H1 (cell line): ENCODE data around the gene PLEKHG5. TPM values are rescaled to one million over a fixed set of nuclear protein-coding genes. Genes with fewer than 3 reads are reported as not detected.
A peak's percentile ranks its signal among the peaks of the same experiment; 100 is the strongest.

ENCODE experiments used
- CTCF ChIA-PET: fragments of 300-600 bp; sonication (Branson Sonifier 250); formaldehyde crosslinking; loops from one replicate; lab custom pipeline; 2021; ENCODE audit not compliant: partially characterized antibody; lab: Charles Lee
- POLR2A ChIA-PET: fragments of 300-600 bp; sonication (Branson Sonifier 250); formaldehyde crosslinking; loops from one replicate; lab custom pipeline; 2021; ENCODE audit warnings: inconsistent platforms; ENCODE audit not compliant: partially characterized antibody; lab: Charles Lee
- DNase-seq, 2 experiments: peaks; one replicate each; pipeline versions ENCODE4 v3.0.0 to v3.0.0-alpha.2; 2010 to 2022; ENCODE audit warnings: low spot score in 2 of 2, low read depth in 1 of 2, mixed read lengths in 1 of 2
- FAIRE-seq: peaks from 2 replicates; lab custom pipeline; 2011; peaks lifted over from hg19 to GRCh38; lab: Jason Lieb, UNC
- H2AFZ ChIP-seq: 2 replicates; pipeline ENCODE4 v1.8.1; 2012; ENCODE audit warnings: low read length, inconsistent platforms
- H2AK5ac ChIP-seq: 2 replicates; pipeline ENCODE4 v1.6.1; 2013; ENCODE audit warnings: low read depth, low read length
- H2BK120ac ChIP-seq: replicated peaks from 2 replicates; pipeline ENCODE3; 2013; ENCODE audit warnings: low read depth, low read length, inconsistent platforms
- H2BK12ac ChIP-seq: 2 replicates; pipeline ENCODE4 v1.6.1; 2013; ENCODE audit warnings: low read depth, low read length
- H2BK15ac ChIP-seq: 2 replicates; pipeline ENCODE4 v1.6.1; 2013; ENCODE audit warnings: low read length
- H2BK20ac ChIP-seq: 2 replicates; pipeline ENCODE4 v1.6.1; 2013; ENCODE audit warnings: low read length
- H2BK5ac ChIP-seq: 2 replicates; pipeline ENCODE4 v1.6.1; 2013; ENCODE audit warnings: low read depth, low read length
- H3K14ac ChIP-seq: 2 replicates; pipeline ENCODE4 v1.6.1; 2013; ENCODE audit warnings: inconsistent platforms; ENCODE audit not compliant: insufficient read length
- H3K18ac ChIP-seq: 2 replicates; pipeline ENCODE4 v1.6.1; 2013; ENCODE audit warnings: low read length; ENCODE audit errors: extremely low read depth
- H3K23ac ChIP-seq: 2 replicates; pipeline ENCODE4 v1.6.1; 2013; ENCODE audit warnings: inconsistent platforms; ENCODE audit not compliant: insufficient read length
- H3K23me2 ChIP-seq: 2 replicates; pipeline ENCODE4 v1.6.1; 2013; ENCODE audit warnings: low read depth, low read length
- H3K27ac ChIP-seq: 2 replicates; pipeline ENCODE4 v1.6.1; 2011; ENCODE audit warnings: low read depth, low read length, inconsistent platforms
- H3K27me3 ChIP-seq, 4 experiments: replicated peaks in 1 of 4; 1 replicate in 1 of 4; 2 replicates in 3 of 4; pipeline versions ENCODE4 v1.6.1 to v1.8.1; 2011 to 2013; ENCODE audit warnings: low read length in 3 of 4, mild to moderate bottlenecking in 3 of 4, inconsistent platforms in 2 of 4, mixed read lengths in 2 of 4, moderate library complexity in 1 of 4; ENCODE audit not compliant: control insufficient read depth in 3 of 4, insufficient read depth in 3 of 4; ENCODE audit errors: extremely low read depth in 1 of 4
- H3K36me3 ChIP-seq, 4 experiments: 2 replicates each; pipeline versions ENCODE4 v1.6.1 to v1.8.1; 2011 to 2013; ENCODE audit warnings: mild to moderate bottlenecking in 4 of 4, low read length in 3 of 4, moderate library complexity in 2 of 4, control low read depth in 1 of 4, inconsistent platforms in 1 of 4; ENCODE audit not compliant: insufficient read depth in 4 of 4, control insufficient read depth in 2 of 4
- H3K4ac ChIP-seq: replicated peaks from 2 replicates; pipeline ENCODE3; 2013; ENCODE audit warnings: low read length, low read depth, mixed read lengths, inconsistent platforms; ENCODE audit not compliant: insufficient read length
- H3K4me1 ChIP-seq, 4 experiments: replicated peaks in 1 of 4; 1 replicate in 1 of 4; 2 replicates in 3 of 4; pipeline versions ENCODE4 v1.6.1 to v1.8.1; 2011 to 2013; ENCODE audit warnings: low read length in 3 of 4, inconsistent platforms in 2 of 4, mixed read lengths in 1 of 4; ENCODE audit not compliant: insufficient read depth in 4 of 4, control insufficient read depth in 3 of 4
- H3K4me2 ChIP-seq, 2 experiments: 2 replicates each; pipeline versions ENCODE4 v1.6.1 to v1.8.1; 2011 to 2013; ENCODE audit warnings: low read depth in 2 of 2, low read length in 2 of 2, control low read depth in 1 of 2, inconsistent platforms in 1 of 2, mild to moderate bottlenecking in 1 of 2; ENCODE audit not compliant: insufficient read depth in 1 of 2
- H3K4me3 ChIP-seq, 4 experiments: fragments of 200-600, 300-600 bp in 1 of 4; sonication (generic), shearing (Covaris generic), sonication (Bioruptor Twin) in 1 of 4; 2 replicates each; pipeline versions ENCODE4 v1.5.1 to v1.8.1; 2011 to 2016; ENCODE audit warnings: low read length in 4 of 4, low read depth in 3 of 4, control low read depth in 2 of 4, inconsistent platforms in 2 of 4, mild to moderate bottlenecking in 2 of 4, mixed read lengths in 1 of 4, moderate library complexity in 1 of 4; ENCODE audit not compliant: insufficient read depth in 2 of 4; ENCODE audit errors: extremely low read depth in 1 of 4
- H3K56ac ChIP-seq: replicated peaks from 2 replicates; pipeline ENCODE3; 2013; ENCODE audit warnings: low read depth, mild to moderate bottlenecking, mixed read lengths, low read length, inconsistent platforms; ENCODE audit not compliant: insufficient read length
- H3K79me1 ChIP-seq: 2 replicates; pipeline ENCODE4 v1.6.1; 2013; ENCODE audit warnings: low read depth, low read length, control low read depth
- H3K79me2 ChIP-seq, 2 experiments: 2 replicates each; pipeline versions ENCODE4 v1.6.1 to v1.8.1; 2012 to 2013; ENCODE audit warnings: low read length in 2 of 2, mild to moderate bottlenecking in 2 of 2, inconsistent platforms in 1 of 2; ENCODE audit not compliant: insufficient read depth in 2 of 2, control insufficient read depth in 1 of 2
- H3K9ac ChIP-seq, 4 experiments: replicated peaks in 1 of 4; 1 replicate in 1 of 4; 2 replicates in 3 of 4; pipeline versions ENCODE4 v1.6.1 to v1.8.1; 2011 to 2013; ENCODE audit warnings: low read depth in 3 of 4, low read length in 3 of 4, control low read depth in 2 of 4, mild to moderate bottlenecking in 2 of 4, moderate library complexity in 2 of 4, inconsistent platforms in 1 of 4; ENCODE audit errors: extremely low read depth in 1 of 4
- H3K9me3 ChIP-seq, 2 experiments: 2 replicates each; pipeline versions ENCODE4 v1.6.1 to v1.8.1; 2012 to 2013; ENCODE audit warnings: mild to moderate bottlenecking in 2 of 2, moderate library complexity in 2 of 2, control low read depth in 1 of 2, inconsistent platforms in 1 of 2, low read depth in 1 of 2, low read length in 1 of 2, mixed read lengths in 1 of 2; ENCODE audit not compliant: insufficient read depth in 2 of 2
- H4K20me1 ChIP-seq, 2 experiments: replicated peaks in 1 of 2; 2 replicates each; pipeline versions ENCODE3 to v1.8.1; 2011 to 2013; ENCODE audit warnings: inconsistent platforms in 2 of 2, low read length in 2 of 2, mild to moderate bottlenecking in 1 of 2; ENCODE audit not compliant: insufficient read depth in 2 of 2, control insufficient read depth in 1 of 2
- H4K5ac ChIP-seq: 2 replicates; pipeline ENCODE4 v1.6.1; 2013; ENCODE audit warnings: low read length, low read depth, mixed read lengths, inconsistent platforms; ENCODE audit not compliant: insufficient read length
- H4K8ac ChIP-seq: 2 replicates; pipeline ENCODE4 v1.8.0; 2013; ENCODE audit warnings: mild to moderate bottlenecking, moderate library complexity, low read length, inconsistent platforms; ENCODE audit not compliant: insufficient read depth; ENCODE audit errors: extremely low read depth
- H4K91ac ChIP-seq: replicated peaks from 2 replicates; pipeline ENCODE3; 2013; ENCODE audit warnings: low read length, mixed read lengths, inconsistent platforms; ENCODE audit not compliant: insufficient read length
- BCL11A ChIP-seq, 2 experiments: IDR thresholded peaks; one replicate each; pipeline ENCODE4 v1.6.1; 2011; ENCODE audit warnings: low read depth in 2 of 2, low read length in 2 of 2, mild to moderate bottlenecking in 2 of 2
- BRCA1 ChIP-seq: IDR thresholded peaks from 2 replicates; pipeline ENCODE4 v1.6.1; 2012; ENCODE audit warnings: low read depth, low read length, improper control_type of control experiment
- CBX5 ChIP-seq: fragments of 300-800, 300-1000 bp; sonication (generic); IDR thresholded peaks from 2 replicates; pipeline ENCODE4 v1.7.1; 2016; ENCODE audit warnings: antibody characterized with exemption, low read length, low read depth
- JUND ChIP-seq: IDR thresholded peaks from 2 replicates; pipeline ENCODE4 v1.6.1; 2011; ENCODE audit warnings: mild to moderate bottlenecking, improper control_type of control experiment, low read length
- SIX5 ChIP-seq: IDR thresholded peaks from 2 replicates; pipeline ENCODE4 v1.6.1; 2011; ENCODE audit warnings: mild to moderate bottlenecking, low read depth, low read length
- SP2 ChIP-seq: IDR thresholded peaks from 2 replicates; pipeline ENCODE4 v1.6.1; 2012; ENCODE audit warnings: mild to moderate bottlenecking, low read length, inconsistent platforms
- SRF ChIP-seq: IDR thresholded peaks from 2 replicates; pipeline ENCODE4 v1.6.1; 2011; ENCODE audit warnings: mild to moderate bottlenecking, low read depth, low read length, moderate library complexity
- TCF12 ChIP-seq: IDR thresholded peaks from 2 replicates; pipeline ENCODE4 v1.6.1; 2011; ENCODE audit warnings: low read depth, mild to moderate bottlenecking, low read length
- WGBS, 2 experiments: shearing (Covaris generic) in 1 of 2; methylation state at CpG; one replicate each; pipeline versions ENCODE4 v1.1.6 to v1.1.7; 2013 to 2015; ENCODE audit warnings: low lambda C conversion rate in 2 of 2, mixed read lengths in 2 of 2, inconsistent platforms in 1 of 2, low coverage in 1 of 2, missing lambda C conversion rate in 1 of 2; ENCODE audit not compliant: insufficient replicate concordance in 2 of 2, insufficient coverage in 1 of 2, insufficient read length in 1 of 2; ENCODE audit errors: extremely low coverage in 1 of 2, missing lambda C conversion rate in 1 of 2; 5-methylcytosine and 5-hydroxymethylcytosine counted together
- polyA plus RNA-seq, 7 experiments: library from polyadenylated mRNA; depleted of rRNA in 3 of 7; stranded (reverse) in 5 of 7; unstranded in 2 of 7; fragments of >200 nt in 5 of 7; fragments of 200-250 nt in 2 of 7; gene quantifications; 1 replicate in 5 of 7; 2 replicates in 1 of 7; 4 replicates in 1 of 7; pipeline versions ENCODE4 v1.2.1 to v1.2.3, GENCODE V29; 2011 to 2013; ENCODE audit warnings: missing spikeins in 2 of 7, mixed read lengths in 2 of 7
- total RNA-seq: library from RNA; stranded (reverse); fragmentation: NEBNext Ultra II Directional; extraction: Animal tissue kit (Norgen Biotek cat#: 25700); gene quantifications from 2 replicates; pipeline ENCODE4 v1.2.1, GENCODE V29; 2021
- TF ChIP-seq, protein P1 (sequence below), 3 experiments: IDR thresholded peaks; 1 replicate in 2 of 3; 2 replicates in 1 of 3; pipeline versions ENCODE4 v1.5.1 to v1.6.1; 2011; ENCODE audit warnings: low read length in 3 of 3, mild to moderate bottlenecking in 3 of 3, inconsistent platforms in 2 of 3, low read depth in 1 of 3, moderate library complexity in 1 of 3; ENCODE audit not compliant: insufficient read depth in 1 of 3; ENCODE audit errors: control extremely low read depth in 1 of 3
- TF ChIP-seq, protein P2 (sequence below): IDR thresholded peaks from 2 replicates; pipeline ENCODE4 v1.6.1; 2012; ENCODE audit warnings: low read length, inconsistent platforms

Gene PLEKHG5
- total and polyA plus RNA-seq, 2 of the 8 experiments (the other 6 are each of a cell fraction or from before 2014, with no cell fraction given) = 10.4 to 13.8 TPM

DNA sequence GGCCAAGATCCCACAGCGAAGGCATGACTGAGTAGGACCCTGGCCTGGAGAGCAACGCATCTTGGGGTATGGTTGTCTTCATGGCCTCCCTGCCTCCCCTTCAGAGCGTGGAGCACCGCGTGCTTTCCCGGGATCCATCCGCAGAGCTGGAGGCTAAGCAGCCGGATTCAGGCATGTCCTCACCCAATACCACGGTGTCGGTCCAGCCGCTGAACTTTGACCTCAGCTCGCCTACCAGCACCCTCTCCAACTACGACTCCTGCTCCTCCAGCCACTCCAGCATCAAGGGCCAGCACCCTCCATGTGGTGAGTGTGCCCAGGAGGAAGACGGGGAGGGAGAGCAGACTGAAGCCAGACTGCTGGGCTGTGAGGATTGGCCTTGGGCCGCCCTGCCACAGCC, 47.1 kb downstream of the PLEKHG5 start:
- H3K36me3 ChIP-seq = no peaks in the 10 kb centered on the region
- peaks cover 3 to 26% (median 15%) of the 10 kb centered on the region in 4 experiments for H3K4me1 ChIP-seq
- H3K27me3 ChIP-seq = peaks cover 0 to 19% (median 12%) of the 10 kb centered on the region in 4 experiments; a peak in 5 of 7 replicates
- H3K79me1 ChIP-seq = no peaks in the 10 kb centered on the region
- no peak overlapping the region for H2BK20ac ChIP-seq
- H4K5ac ChIP-seq = no peak overlapping the region
- H3K27ac ChIP-seq = no peak overlapping the region
- DNase-seq = no peak
- ChIA-PET CTCF (interaction anchor here (0.6 to 18.8 kb wide), 10 partner anchors 12 to 356 kb away, joined by 3 to 321 read pairs (median 4); partner anchors contain the start of genes HES2 and PLEKHG5), POLR2A (interaction anchor here (1.3 kb wide), 1 partner anchor 16 kb away, joined by 3 read pairs; no protein-coding TSS in a partner anchor)
- peak overlapping the region; percentile 90; the same call in 1 of the 2 replicates for H2BK12ac ChIP-seq
- WGBS, 2 experiments = 95% methylated on average over 10 of the region's 15 CpGs; no CpG with 5 or more reads in 1 of the 2 experiments
- no peak overlapping the region for H2BK5ac ChIP-seq
- H3K9me3 ChIP-seq = no peaks in the 10 kb centered on the region
- H3K56ac ChIP-seq = no peak overlapping the region
- no peak overlapping the region for H2AFZ ChIP-seq
- peak overlapping the region; percentile 68; the same call in 1 of the 2 replicates for H2AK5ac ChIP-seq
- H3K4me3 ChIP-seq = no peak overlapping the region
- H4K91ac ChIP-seq = no peak overlapping the region
- no peak overlapping the region for H3K23ac ChIP-seq
- no peak overlapping the region for H3K14ac ChIP-seq
- H2BK120ac ChIP-seq = no peak overlapping the region
- no peak overlapping the region for H4K8ac ChIP-seq
- H3K18ac ChIP-seq = no peak overlapping the region
- H4K20me1 ChIP-seq = peaks cover 0 to 4% of the 10 kb centered on the region in 2 experiments
- H2BK15ac ChIP-seq = no peak overlapping the region; the same call in 1 of the 2 replicates
- no peaks in the 10 kb centered on the region for H3K79me2 ChIP-seq
- H3K23me2 ChIP-seq = peaks cover 13% of the 10 kb centered on the region; the same call in 1 of the 2 replicates
- FAIRE-seq = no peak
- H3K4me2 ChIP-seq = no peak overlapping the region
- H3K4ac ChIP-seq = no peak overlapping the region
- H3K9ac ChIP-seq = no peak overlapping the region
- TF ChIP-seq TCF12 (no peak), CBX5 (no peak), BCL11A (IDR thresholded peaks at IDR 0.05; ENCODE audit: low read depth in 2 of 2, low read length in 2 of 2) (no peak), SP2 (no peak), SIX5 (no peak), SRF (no peak), BRCA1 (no peak), JUND (no peak)
- TF ChIP-seq, protein P1, sequence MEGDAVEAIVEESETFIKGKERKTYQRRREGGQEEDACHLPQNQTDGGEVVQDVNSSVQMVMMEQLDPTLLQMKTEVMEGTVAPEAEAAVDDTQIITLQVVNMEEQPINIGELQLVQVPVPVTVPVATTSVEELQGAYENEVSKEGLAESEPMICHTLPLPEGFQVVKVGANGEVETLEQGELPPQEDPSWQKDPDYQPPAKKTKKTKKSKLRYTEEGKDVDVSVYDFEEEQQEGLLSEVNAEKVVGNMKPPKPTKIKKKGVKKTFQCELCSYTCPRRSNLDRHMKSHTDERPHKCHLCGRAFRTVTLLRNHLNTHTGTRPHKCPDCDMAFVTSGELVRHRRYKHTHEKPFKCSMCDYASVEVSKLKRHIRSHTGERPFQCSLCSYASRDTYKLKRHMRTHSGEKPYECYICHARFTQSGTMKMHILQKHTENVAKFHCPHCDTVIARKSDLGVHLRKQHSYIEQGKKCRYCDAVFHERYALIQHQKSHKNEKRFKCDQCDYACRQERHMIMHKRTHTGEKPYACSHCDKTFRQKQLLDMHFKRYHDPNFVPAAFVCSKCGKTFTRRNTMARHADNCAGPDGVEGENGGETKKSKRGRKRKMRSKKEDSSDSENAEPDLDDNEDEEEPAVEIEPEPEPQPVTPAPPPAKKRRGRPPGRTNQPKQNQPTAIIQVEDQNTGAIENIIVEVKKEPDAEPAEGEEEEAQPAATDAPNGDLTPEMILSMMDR (IDR thresholded peaks at IDR 0.05; ENCODE audit: control extremely low read depth in 1 of 3, insufficient read depth in 1 of 3, low read depth in 1 of 3, low read length in 3 of 3) = no peak
- TF ChIP-seq, protein P2, sequence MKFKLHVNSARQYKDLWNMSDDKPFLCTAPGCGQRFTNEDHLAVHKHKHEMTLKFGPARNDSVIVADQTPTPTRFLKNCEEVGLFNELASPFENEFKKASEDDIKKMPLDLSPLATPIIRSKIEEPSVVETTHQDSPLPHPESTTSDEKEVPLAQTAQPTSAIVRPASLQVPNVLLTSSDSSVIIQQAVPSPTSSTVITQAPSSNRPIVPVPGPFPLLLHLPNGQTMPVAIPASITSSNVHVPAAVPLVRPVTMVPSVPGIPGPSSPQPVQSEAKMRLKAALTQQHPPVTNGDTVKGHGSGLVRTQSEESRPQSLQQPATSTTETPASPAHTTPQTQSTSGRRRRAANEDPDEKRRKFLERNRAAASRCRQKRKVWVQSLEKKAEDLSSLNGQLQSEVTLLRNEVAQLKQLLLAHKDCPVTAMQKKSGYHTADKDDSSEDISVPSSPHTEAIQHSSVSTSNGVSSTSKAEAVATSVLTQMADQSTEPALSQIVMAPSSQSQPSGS = no peak
